Type B pancreatic cell (in vitro differentiated cells): ENCODE measurements around the gene APP. TPM values are rescaled to one million over a fixed set of nuclear protein-coding genes. Genes with fewer than 3 reads are reported as not detected.

Experiments
- DNase-seq: peaks from one replicate; pipeline ENCODE4 v3.0.0; 2021; ENCODE audit warnings: mixed read lengths; ENCODE audit not compliant: unreplicated experiment; ENCODE audit errors: extremely low spot score
- H3K27ac Mint-ChIP-seq: 2 replicates; pipeline ENCODE4 v1.8.0; 2021; ENCODE audit warnings: mild to moderate bottlenecking, mixed read lengths
- H3K27me3 Mint-ChIP-seq: 2 replicates; pipeline ENCODE4 v1.8.0; 2021; ENCODE audit warnings: mixed read lengths
- H3K36me3 Mint-ChIP-seq: 2 replicates; pipeline ENCODE4 v1.8.0; 2021; ENCODE audit warnings: mixed read lengths
- H3K4me1 Mint-ChIP-seq: one replicate; pipeline ENCODE4 v1.8.0; 2021; ENCODE audit warnings: mixed read lengths; ENCODE audit not compliant: unreplicated experiment
- H3K4me3 Mint-ChIP-seq: 2 replicates; pipeline ENCODE4 v1.8.0; 2021; ENCODE audit warnings: mild to moderate bottlenecking, mixed read lengths
- H3K9me3 Mint-ChIP-seq: 2 replicates; pipeline ENCODE4 v1.8.0; 2021; ENCODE audit warnings: mixed read lengths
- CTCF ChIP-seq: fragments of 200-600 bp; sonication (generic); conservative IDR thresholded peaks from 2 replicates; pipeline ENCODE4 v1.5.0; 2021; ENCODE audit warnings: antibody characterized with exemption, mild to moderate bottlenecking
- total RNA-seq: library from RNA; stranded (reverse); gene quantifications from 2 replicates; pipeline ENCODE4 v1.2.1, GENCODE V29; 2021; ENCODE audit warnings: low replicate concordance

Gene APP
- total RNA-seq, 1 donor from 2014 or later: 415 TPM

- Mint-ChIP-seq H3K4me1 (peaks cover 18% of the 10 kb centered on the region), H3K27me3 (peaks cover 14% of the 10 kb centered on the region), H3K36me3 (peaks cover 48% of the 10 kb centered on the region), H3K4me3 (no peak overlapping the region), H3K27ac (no peak overlapping the region), H3K9me3 (no peaks in the 10 kb centered on the region)
- no peak for DNase-seq
- no peak for TF ChIP-seq CTCF
These were observed 262.1 kb downstream of the APP start for GRCh38 chr21:25908495-25908894.

GRCh38 chr21:25907573-25908275 is 262.8 kb downstream of the APP start:
- Mint-ChIP-seq H3K36me3 (peaks cover 50% of the 10 kb centered on the region), H3K4me3 (no peak overlapping the region), H3K9me3 (no peaks in the 10 kb centered on the region), H3K4me1 (peaks cover 17% of the 10 kb centered on the region), H3K27ac (no peak overlapping the region), H3K27me3 (peaks cover 16% of the 10 kb centered on the region)
- TF ChIP-seq CTCF: no peak
- DNase-seq: no peak

GRCh38 chr21:25906587-25906986 is 264.0 kb downstream of the APP start:
- Mint-ChIP-seq H3K36me3 (peaks cover 50% of the 10 kb centered on the region), H3K27me3 (peaks cover 16% of the 10 kb centered on the region), H3K4me3 (no peak overlapping the region), H3K27ac (no peak overlapping the region), H3K9me3 (no peaks in the 10 kb centered on the region), H3K4me1 (peaks cover 17% of the 10 kb centered on the region)
- no peak for DNase-seq
- TF ChIP-seq CTCF: no peak

- Mint-ChIP-seq H3K27me3 (peaks cover 16% of the 10 kb centered on the region), H3K9me3 (no peaks in the 10 kb centered on the region), H3K36me3 (peaks cover 51% of the 10 kb centered on the region), H3K4me3 (no peak overlapping the region), H3K4me1 (peaks cover 17% of the 10 kb centered on the region), H3K27ac (peak overlapping the region; percentile 55)
- TF ChIP-seq CTCF: no peak
- DNase-seq: no peak
These were observed 265.4 kb downstream of the APP start for GRCh38 chr21:25905126-25905525.

GRCh38 chr21:25904044-25904695 is 266.4 kb downstream of the APP start:
- no peaks in the 10 kb centered on the region for H3K9me3 Mint-ChIP-seq

More at GRCh38 chr21:25904044-25904695, 266.4 kb downstream of the APP start:
- Mint-ChIP-seq H3K27ac (peak overlapping the region; percentile 61), H3K4me1 (peaks cover 18% of the 10 kb centered on the region), H3K36me3 (peaks cover 54% of the 10 kb centered on the region), H3K27me3 (peaks cover 16% of the 10 kb centered on the region), H3K4me3 (no peak overlapping the region)
- DNase-seq: no peak
- TF ChIP-seq CTCF: no peak
